NCI-H1436 (cell line): Measurements from ENCODE around the gene XXYLT1.

Source experiments
- DNase-seq: peaks from one replicate; lab custom pipeline; 2025; lab: John Stamatoyannopoulos, UW

The XXYLT1 gene

GRCh38 chr3:195151402-195151801, 119.6 kb downstream of the XXYLT1 start:
- no peak for DNase-seq

DNA sequence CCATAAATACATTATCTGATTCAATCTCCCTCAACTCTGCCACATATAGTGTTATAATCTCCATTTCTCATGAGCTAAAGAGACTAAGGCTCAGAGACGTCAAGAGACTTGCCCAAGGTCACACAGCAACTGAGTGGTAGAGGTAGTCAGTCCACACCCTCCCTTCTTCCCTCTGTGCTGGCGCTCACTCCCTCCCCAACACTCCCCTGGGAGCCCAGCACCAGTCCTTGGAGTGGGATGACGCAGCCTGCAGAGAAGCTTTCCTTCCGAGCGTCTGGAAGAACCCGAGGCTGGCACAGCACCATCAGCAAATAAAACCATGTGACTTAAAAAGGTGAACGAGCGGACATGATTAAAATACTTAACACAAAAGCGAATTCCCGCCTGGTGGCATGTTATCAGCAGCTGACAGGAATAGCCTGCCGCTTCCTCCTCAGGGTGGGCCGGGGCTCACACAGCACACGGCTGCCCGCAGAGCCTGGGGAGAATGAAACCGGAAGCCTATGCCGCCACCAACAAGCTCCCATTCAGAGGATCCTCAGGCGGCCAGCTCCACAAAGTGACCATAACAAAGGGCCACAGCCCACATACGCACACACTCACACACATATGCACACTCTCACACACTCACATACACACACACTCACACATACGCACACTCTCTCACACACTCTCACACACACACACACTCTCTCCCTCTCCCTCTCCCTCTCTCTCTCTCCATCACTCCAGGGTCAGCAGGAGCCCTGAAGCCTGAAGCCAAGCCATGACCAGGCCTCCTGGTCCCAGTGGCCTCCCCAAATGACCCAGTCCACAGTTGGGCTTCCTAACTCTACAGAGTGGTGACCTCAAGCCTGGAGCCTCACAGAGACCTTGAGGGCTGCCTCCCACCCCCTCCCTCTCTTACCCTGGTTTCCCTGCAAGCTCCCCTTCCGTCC, 120.5 kb downstream of the XXYLT1 start:
- peak; percentile 94 for DNase-seq

GRCh38 chr3:195149292-195150030, 121.5 kb downstream of the XXYLT1 start:
- DNase-seq: no peak

DNA sequence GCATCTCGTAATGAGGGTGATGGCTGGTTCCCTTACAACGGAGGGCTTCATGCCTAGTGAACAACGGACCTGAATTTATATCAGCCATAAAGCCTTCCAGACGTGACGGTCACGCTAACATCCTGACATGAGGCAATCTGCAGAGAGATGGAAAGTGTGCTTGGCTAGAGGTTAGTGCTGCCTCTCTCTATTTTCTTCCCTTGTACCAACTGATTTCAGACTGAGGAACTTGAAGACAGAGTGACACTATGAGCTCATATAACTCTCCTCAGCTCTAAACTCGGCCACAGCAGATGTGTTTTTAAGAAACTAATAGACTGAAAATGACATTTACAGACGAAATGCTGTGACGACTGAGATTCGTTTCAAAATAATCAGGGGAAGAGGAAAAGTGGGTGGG, 122.4 kb downstream of the XXYLT1 start:
- DNase-seq: no peak

GRCh38 chr3:195147649-195148080, 123.3 kb downstream of the XXYLT1 start:
- no peak for DNase-seq

DNA sequence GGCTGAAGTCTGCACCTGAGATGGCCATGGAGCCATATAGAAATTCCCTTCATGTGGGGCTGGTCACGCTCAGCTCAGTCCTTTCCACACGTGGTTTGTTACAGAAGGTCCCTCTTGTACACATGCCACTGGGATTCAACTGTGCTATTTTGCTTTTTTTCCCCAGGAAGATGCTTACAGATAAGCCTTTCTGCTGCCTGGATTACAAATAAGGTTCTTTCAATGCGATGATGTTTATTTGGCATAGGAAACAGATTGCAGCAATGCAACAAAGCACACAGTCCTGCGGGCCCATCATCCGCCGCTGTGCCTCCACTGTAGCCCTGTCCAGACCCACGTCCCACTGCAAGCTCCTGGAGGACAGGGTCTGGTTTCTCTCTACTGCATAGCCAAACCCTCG, 124.8 kb downstream of the XXYLT1 start:
- no peak for DNase-seq

GRCh38 chr3:195145579-195145978, 125.4 kb downstream of the XXYLT1 start:
- DNase-seq: no peak

DNA sequence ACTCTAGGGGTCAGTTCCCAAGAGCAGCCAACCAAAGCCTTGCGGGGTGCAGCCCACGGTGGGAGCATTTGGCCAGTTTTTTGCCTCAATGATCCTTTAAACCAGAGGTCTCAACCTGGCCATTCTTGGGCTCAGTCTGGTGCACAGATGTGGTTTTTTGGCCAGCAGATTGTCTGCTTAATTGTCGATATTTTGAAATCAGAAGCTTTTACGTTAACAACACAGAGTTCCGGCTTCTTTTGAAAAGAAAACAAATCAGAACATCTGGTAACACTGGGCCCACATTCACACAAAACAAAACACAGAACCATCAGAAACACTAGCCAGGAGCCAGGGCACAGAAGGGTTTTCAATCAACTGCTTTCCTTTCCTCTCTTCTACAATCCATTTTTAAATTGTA, 127.7 kb downstream of the XXYLT1 start:
- DNase-seq: no peak

GRCh38 chr3:195142519-195142918, 128.4 kb downstream of the XXYLT1 start:
- no peak for DNase-seq

DNA sequence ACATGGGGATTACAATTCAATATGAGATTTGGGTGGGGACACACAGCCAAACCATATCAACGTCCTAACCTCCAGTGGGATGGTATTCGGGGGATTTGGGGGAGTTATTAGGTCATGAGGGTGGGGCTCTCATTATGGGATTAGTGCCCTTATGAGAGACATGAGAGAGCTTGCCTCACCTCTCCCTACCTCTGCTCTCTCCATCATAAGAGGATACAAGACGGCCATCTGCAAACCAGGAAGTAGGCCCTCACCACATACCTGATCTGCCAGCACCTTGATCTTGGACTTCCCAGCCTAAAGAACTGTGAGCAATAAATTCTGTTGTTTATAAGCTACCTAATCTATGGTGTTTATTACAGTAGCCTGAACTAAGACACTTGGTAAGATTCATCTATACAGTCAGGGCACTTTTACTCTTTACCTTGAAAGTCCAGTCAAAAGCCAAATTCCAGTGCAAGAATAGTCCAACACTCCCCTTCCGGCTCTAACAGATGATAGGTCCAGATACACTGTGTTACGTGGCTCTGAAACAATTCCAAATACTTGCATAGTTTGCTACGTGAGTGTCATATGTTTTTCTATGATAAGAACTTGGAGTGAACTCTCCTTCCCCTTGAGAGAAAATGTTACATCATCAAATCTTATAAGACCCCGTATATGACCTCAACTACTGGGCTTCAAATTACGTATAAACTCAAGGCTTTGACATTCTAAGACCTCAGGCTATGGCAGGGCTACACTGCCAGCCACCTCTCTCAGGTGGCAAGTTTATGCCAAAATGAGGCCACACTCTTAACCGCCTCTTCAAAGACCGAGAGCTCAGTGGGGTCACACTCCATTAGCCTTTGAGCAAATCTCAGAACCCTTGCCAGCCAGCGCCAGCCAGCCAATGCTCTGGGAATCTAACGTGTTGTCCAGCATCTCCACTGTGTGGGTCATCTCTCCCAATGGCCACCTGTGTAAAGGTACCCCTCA, 129.9 kb downstream of the XXYLT1 start:
- no peak for DNase-seq

GRCh38 chr3:195140410-195140809, 130.5 kb downstream of the XXYLT1 start:
- no peak for DNase-seq

- DNase-seq: no peak
Measured at GRCh38 chr3:195139876-195140240, 131.1 kb downstream of the XXYLT1 start.

GRCh38 chr3:195139091-195139875, 131.7 kb downstream of the XXYLT1 start:
- no peak for DNase-seq

- DNase-seq: no peak
Measured at GRCh38 chr3:195137638-195138588, 133.0 kb downstream of the XXYLT1 start.

DNA sequence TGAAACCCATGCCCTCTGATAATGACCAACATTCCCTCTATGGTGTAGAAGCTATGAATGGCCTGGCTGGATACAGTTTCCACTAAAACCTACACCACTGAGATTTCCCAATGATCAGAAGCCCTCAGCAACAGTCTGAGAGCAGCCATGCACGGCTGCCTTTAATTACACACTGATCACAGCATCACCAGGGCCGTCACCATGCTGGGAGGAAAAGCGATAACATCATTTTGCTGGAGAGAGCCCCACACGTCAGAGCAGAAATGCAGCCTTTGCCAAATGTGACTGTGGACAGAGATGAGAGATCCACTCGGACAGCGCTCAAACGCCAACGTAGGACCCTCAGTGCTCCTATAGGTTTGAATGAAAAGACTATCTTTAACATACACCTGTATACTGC, 135.0 kb downstream of the XXYLT1 start:
- no peak for DNase-seq

DNA sequence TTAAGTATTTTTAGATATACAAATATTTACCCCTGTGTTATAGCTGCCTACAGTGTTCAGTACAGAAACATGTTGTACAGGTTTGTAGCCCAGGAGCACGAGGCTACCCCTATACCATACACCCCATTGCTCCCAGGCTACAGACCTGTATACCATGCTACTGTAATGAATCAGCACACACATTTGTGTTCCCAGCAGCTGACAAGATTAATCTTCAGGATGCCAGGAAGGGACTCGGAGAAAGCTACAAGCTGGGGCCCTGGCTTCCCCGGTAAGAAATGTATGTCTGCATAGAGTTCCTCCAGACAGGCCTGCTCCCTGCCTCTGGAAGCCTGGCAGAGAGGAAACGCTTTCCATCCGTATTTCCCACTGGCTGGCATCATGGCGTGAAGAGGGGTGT, 136.5 kb downstream of the XXYLT1 start:
- no peak for DNase-seq

DNA sequence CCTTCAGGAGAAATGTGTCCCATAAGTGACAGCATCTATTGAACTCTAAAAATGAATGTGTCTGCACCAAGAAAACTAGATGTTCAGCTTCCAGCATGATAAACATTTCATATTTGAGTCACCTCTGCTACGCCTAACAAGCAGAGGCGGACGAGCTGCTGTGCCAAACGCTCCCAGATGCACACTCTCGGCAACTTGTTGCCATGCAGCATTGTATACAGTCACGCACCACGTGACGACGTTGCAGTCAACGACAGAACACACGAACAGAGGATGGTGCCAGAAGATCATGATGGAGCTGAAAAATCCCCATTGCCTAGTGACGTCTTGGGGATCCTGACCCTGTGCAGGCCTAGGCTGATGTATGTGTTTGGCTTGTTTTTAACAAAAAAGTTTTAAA, 137.5 kb downstream of the XXYLT1 start:
- DNase-seq: peak; percentile 56

DNA sequence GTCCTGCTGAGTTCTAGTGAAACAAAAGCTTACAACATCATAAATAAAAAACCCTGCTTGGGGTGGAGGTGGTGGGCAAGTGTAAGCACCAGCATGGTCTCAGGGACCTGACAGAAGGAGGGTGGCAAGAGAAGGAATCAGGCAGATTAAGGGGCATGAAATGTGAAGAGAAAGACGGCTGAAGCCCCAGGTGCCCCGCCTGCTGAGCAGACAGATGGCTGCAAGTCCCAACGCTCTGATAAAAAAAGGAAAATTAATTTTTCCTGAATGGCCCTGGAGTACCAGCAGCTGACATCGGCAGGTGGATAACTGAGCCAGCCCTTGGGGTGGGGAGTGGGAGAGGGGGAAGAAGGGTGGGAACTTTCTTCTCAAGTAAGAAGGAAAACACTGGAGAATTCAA, 137.9 kb downstream of the XXYLT1 start:
- DNase-seq: no peak

DNA sequence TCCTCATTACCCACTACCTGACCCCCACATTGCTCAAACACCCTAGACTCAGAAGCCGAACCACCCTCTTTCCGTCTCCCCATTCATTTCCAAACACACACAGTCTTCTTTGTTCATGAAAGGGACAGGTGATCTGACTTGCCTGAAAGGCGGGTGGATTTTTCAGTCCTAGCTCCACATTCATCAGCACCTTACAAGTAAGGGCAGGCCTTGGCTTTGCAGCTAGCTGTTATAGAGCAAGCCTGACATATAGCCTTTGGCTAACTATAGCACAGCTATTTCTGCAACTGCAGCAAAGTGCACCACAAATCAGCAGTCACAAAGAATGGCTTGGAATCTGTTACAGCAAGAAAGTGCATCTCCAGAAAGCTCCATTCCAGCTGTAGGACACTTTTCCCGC, 139.8 kb downstream of the XXYLT1 start:
- no peak for DNase-seq
